Subcutaneous adipose tissue (tissue), 4 donors: ENCODE results near the gene OLFML2B. TPM values are rescaled to one million over a fixed set of nuclear protein-coding genes. Genes with fewer than 3 reads are reported as not detected.

ENCODE experiments used
- CTCF ChIP-seq: fragments of 450-650 bp; IDR thresholded peaks from one replicate; pipeline ENCODE4 v1.5.1; 2016; ENCODE audit warnings: low read depth, mild to moderate bottlenecking, control low read depth, antibody characterized with exemption, moderate library complexity
- total RNA-seq, 4 donors: library from RNA; depleted of rRNA; stranded (reverse); fragments of >200 nt; gene quantifications; one replicate each; pipeline ENCODE4 v1.1.0, GENCODE V29; 2016

The OLFML2B gene
- total RNA-seq, 4 donors from 2014 or later = 5.8 to 43.3 (median 9.6) TPM

- no peak for TF ChIP-seq CTCF
These were observed 35.3 kb downstream of the OLFML2B start for GRCh38 chr1:161988413-161988812.

GRCh38 chr1:161987872-161988271 lies 35.8 kb downstream of the OLFML2B start:
- no peak for TF ChIP-seq CTCF

- no peak for TF ChIP-seq CTCF
These were observed 36.4 kb downstream of the OLFML2B start for GRCh38 chr1:161987303-161987702.

GRCh38 chr1:161986328-161986727 lies 37.3 kb downstream of the OLFML2B start:
- no peak for TF ChIP-seq CTCF

GRCh38 chr1:161985301-161985822 lies 38.3 kb downstream of the OLFML2B start:
- TF ChIP-seq CTCF = no peak

- no peak for TF ChIP-seq CTCF
These were observed 39.9 kb downstream of the OLFML2B start for GRCh38 chr1:161983725-161984124.

- TF ChIP-seq CTCF = no peak
These were observed 40.8 kb downstream of the OLFML2B start for GRCh38 chr1:161982917-161983316.

- no peak for TF ChIP-seq CTCF
These were observed 41.2 kb downstream of the OLFML2B start for GRCh38 chr1:161982507-161982895.
